Transverse colon (tissue), 4 donors: ENCODE data around the gene SAMM50. TPM values are rescaled to one million over a fixed set of nuclear protein-coding genes. Genes with fewer than 3 reads are reported as not detected.

ENCODE experiments used
- DNase-seq: peaks from one replicate; pipeline ENCODE4 v3.0.0-alpha.2; 2019
- H3K27ac ChIP-seq, 4 donors: fragments of 200-600 bp; sonication (generic); 2 replicates each; pipeline ENCODE4 v1.5.1; 2016 to 2018; ENCODE audit warnings: inconsistent platforms in 4 of 4
- H3K27me3 ChIP-seq: fragments of 200-600 bp; sonication (generic); 2 replicates; pipeline ENCODE4 v1.5.1; 2017; ENCODE audit warnings: inconsistent platforms
- H3K36me3 ChIP-seq, 4 donors: fragments of 200-600 bp; sonication (generic); 2 replicates each; pipeline ENCODE4 v1.5.1; 2017 to 2019; ENCODE audit warnings: inconsistent platforms in 4 of 4
- H3K4me1 ChIP-seq, 4 donors: fragments of 200-600 bp; sonication (generic); 2 replicates each; pipeline ENCODE4 v1.5.1; 2017 to 2020; ENCODE audit warnings: inconsistent platforms in 4 of 4
- H3K4me3 ChIP-seq, 4 donors: fragments of 200-600 bp; sonication (generic); 1 replicate in 1 of 4; 2 replicates in 3 of 4; pipeline versions ENCODE4 v1.5.1 to v1.6.1; 2017 to 2019; ENCODE audit warnings: inconsistent platforms in 4 of 4
- H3K9me3 ChIP-seq, 2 donors: fragments of 200-600 bp; sonication (generic); 2 replicates each; pipeline ENCODE4 v1.5.1; 2017 to 2019; ENCODE audit warnings: inconsistent platforms in 2 of 2
- EP300 ChIP-seq: sonication (generic); formaldehyde crosslinking; IDR thresholded peaks from one replicate; pipeline ENCODE4 v1.6.1; 2017; ENCODE audit warnings: antibody characterized with exemption, low read depth
- POLR2A ChIP-seq: fragments of 450-650 bp; IDR thresholded peaks from one replicate; pipeline ENCODE4 v1.6.1; 2016; ENCODE audit warnings: antibody characterized with exemption, mild to moderate bottlenecking, moderate library complexity
- POLR2AphosphoS5 ChIP-seq, 3 donors: sonication (generic); formaldehyde crosslinking; IDR thresholded peaks; one replicate each; pipeline ENCODE4 v1.6.1; 2016; ENCODE audit warnings: antibody characterized with exemption in 3 of 3
- WGBS, 2 donors: methylation state at CpG; one replicate each; pipeline ENCODE4 v1.1.5; 2018; ENCODE audit warnings: low coverage in 1 of 2; 5-methylcytosine and 5-hydroxymethylcytosine counted together
- in situ Hi-C, 4 donors: fragments of 200-750 bp; cut with MboI; loops; one replicate each; pipeline versions ENCODE4 v1.15.0 to v1.15.1; 2017; ENCODE audit warnings: low sequenced_read_pairs in 3 of 4, low pct_ligation_motif_present in 1 of 4, low pct_unique_long_range_greater_than_20kb in 1 of 4
- intact Hi-C: fragments of 100-400 bp; cut with DNase I; formaldehyde crosslinking; loops from one replicate; pipeline ENCODE4 v1.15.1; 2023; ENCODE audit warnings: low total_unique reads
- total RNA-seq, 4 donors: library from RNA; depleted of rRNA; stranded (reverse); fragments of >200 nt; gene quantifications; one replicate each; pipeline ENCODE4 v1.1.0, GENCODE V29; 2016
- TF ChIP-seq, protein P1 (sequence below), 5 experiments: fragments of 200-600 bp in 3 of 5; fragments of 450-650 bp in 2 of 5; sonication (generic) in 3 of 5; IDR thresholded peaks; 1 replicate in 2 of 5; 2 replicates in 3 of 5; pipeline ENCODE4 v1.5.1; 2016 to 2017; ENCODE audit warnings: antibody characterized with exemption in 5 of 5, inconsistent platforms in 3 of 5, mild to moderate bottlenecking in 2 of 5, moderate library complexity in 1 of 5

Gene SAMM50
- total RNA-seq, 4 donors from 2014 or later = 9.0 to 82.6 (median 33.3) TPM

DNA sequence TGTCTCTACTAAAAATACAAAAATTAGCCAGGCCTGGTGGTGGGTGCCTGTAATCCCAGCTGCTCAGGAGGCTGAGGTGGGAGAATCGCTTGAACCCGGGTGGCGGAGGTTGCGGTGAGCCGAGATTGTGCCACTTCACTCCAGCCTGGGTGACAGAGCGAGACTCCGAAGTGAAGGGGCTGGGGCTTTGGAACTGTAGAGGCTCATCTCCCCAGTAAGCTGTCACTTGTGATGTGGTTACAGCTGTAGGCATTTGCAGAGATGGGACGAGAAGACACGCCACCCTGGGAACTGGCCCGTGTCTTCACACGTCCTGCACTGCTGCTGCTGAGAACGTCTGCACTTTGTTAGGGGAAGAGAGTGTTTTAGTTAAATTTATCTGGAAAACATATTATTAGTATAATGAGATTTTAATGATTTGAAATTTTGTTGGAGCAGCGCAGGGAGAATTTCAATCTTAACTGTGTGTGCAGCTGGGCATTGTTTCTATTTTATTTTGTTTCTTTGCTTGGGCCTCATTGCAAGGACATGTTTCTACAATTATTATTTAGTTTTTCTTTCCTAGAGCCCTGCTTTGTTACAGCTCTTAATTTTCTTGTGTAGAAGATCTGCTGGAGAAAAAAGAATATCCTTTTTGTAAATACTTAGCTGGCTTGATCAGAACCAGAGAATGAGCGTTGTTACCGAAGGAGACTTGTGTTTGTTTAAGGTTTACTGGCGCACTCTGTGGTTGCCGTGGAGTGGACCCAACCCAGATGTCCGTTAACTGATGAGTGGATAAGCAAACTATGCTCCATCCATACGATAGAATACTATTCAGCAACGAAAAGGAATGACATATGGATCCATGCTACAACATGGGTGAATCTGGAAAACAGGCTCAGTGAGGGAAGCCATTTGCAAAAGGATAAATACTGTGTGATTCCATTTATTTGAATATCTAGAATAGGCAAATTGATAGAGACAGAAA lies 87.3 kb downstream of the SAMM50 start:
- TF ChIP-seq POLR2AphosphoS5 (IDR thresholded peaks at IDR 0.05) = no peak
- TF ChIP-seq, protein P1, sequence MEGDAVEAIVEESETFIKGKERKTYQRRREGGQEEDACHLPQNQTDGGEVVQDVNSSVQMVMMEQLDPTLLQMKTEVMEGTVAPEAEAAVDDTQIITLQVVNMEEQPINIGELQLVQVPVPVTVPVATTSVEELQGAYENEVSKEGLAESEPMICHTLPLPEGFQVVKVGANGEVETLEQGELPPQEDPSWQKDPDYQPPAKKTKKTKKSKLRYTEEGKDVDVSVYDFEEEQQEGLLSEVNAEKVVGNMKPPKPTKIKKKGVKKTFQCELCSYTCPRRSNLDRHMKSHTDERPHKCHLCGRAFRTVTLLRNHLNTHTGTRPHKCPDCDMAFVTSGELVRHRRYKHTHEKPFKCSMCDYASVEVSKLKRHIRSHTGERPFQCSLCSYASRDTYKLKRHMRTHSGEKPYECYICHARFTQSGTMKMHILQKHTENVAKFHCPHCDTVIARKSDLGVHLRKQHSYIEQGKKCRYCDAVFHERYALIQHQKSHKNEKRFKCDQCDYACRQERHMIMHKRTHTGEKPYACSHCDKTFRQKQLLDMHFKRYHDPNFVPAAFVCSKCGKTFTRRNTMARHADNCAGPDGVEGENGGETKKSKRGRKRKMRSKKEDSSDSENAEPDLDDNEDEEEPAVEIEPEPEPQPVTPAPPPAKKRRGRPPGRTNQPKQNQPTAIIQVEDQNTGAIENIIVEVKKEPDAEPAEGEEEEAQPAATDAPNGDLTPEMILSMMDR (IDR thresholded peaks at IDR 0.05) = no peak
- no peak for TF ChIP-seq EP300
- TF ChIP-seq POLR2A = no peak
- no peaks in the 10 kb centered on the region for H3K27me3 ChIP-seq
- peaks cover 0 to 9% (median 4%) of the 10 kb centered on the region in 4 donors for H3K4me1 ChIP-seq
- H3K27ac ChIP-seq = no peak overlapping the region
- intact Hi-C loops (no loop called here), in situ Hi-C loops (no loop called here)
- H3K9me3 ChIP-seq = no peaks in the 10 kb centered on the region
- no peak overlapping the region for H3K4me3 ChIP-seq
- DNase-seq = no peak
- no peaks in the 10 kb centered on the region for H3K36me3 ChIP-seq
- 62 to 70% methylated on average over 12 to 20 of the region's 20 CpGs for WGBS, 2 donors

DNA sequence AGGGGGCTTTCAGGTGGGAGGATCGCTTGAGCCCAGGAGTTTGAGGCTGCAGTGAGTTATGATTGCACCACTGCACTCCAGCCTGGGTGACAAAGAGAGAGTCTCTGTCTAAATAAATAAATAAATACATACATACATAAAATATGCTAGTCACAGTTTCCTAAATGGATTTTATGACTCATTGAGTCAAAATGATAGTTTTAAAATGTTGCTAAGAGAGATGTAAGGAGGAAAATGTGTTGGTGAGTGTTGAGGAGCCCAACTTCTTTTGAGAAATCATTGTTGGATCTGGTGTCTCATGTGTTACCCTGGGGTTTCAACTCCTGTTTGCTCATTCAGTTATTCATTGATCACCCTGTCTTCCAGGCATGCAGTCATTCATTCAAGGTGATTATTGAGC lies 89.9 kb downstream of the SAMM50 start:
- Histone ChIP-seq H3K4me3 (no peak overlapping the region), H3K4me1 (peaks cover 0 to 2% (median 0%) of the 10 kb centered on the region in 4 donors), H3K9me3 (no peaks in the 10 kb centered on the region), H3K36me3 (no peaks in the 10 kb centered on the region), H3K27ac (no peak overlapping the region), H3K27me3 (no peaks in the 10 kb centered on the region)
- 95 to 100% methylated on average over 1 of the region's 1 CpG for WGBS, 2 donors
- TF ChIP-seq POLR2AphosphoS5 (IDR thresholded peaks at IDR 0.05) (no peak), EP300 (no peak), POLR2A (no peak)
- TF ChIP-seq, protein P1 (IDR thresholded peaks at IDR 0.05) = no peak
- intact Hi-C loops (no loop called here), in situ Hi-C loops (no loop called here)
- DNase-seq = no peak

Other genes with a start within 250 kb of the SAMM50 start
- 1 to 10 TPM in 1 of 4 donors, under 1 TPM in 2, not detected in 1; 0.68 to 3.7 (median 0.80) TPM for gene EFCAB6, start 143.1 kb upstream of the SAMM50 start, total RNA-seq
- gene SULT4A1, start 92.9 kb upstream of the SAMM50 start, total RNA-seq = under 1 TPM in 2 of 4 donors, not detected in 2; 0.32 to 0.68 TPM
- not detected for gene PNPLA5, start 63.4 kb upstream of the SAMM50 start, total RNA-seq
- under 1 TPM in 1 of 4 donors, not detected in 3; 0.32 TPM for gene PNPLA3, start 31.6 kb upstream of the SAMM50 start, total RNA-seq
- 100 to 1,000 TPM in 1 of 4 donors, 10 to 100 TPM in 1, 1 to 10 TPM in 2; 6.6 to 144 (median 30.1) TPM for gene PARVB, start 68.9 kb downstream of the SAMM50 start, total RNA-seq
- 10 to 100 TPM in 2 of 4 donors, 1 to 10 TPM in 1, under 1 TPM in 1; 1.00 to 37.8 (median 20.6) TPM for gene PARVG, start 225.5 kb downstream of the SAMM50 start, total RNA-seq